AG04449 (cell line): ENCODE results near the gene OCA2.
"Not testable (repeated sequence)": the region's sequence is repeated elsewhere in the genome, so short reads cannot be mapped to it uniquely, and the experiment has no call there.

Experiments
- CTCF ChIA-PET: fragments of 350-600 bp; formaldehyde crosslinking; extraction: SDS; loops from one replicate; lab custom pipeline; 2021; ENCODE audit warnings: antibody characterized with exemption; lab: Yijun Ruan, JAX
- POLR2A ChIA-PET: fragments of 400-600, 350-600 bp; formaldehyde crosslinking; extraction: SDS; loops from one replicate; lab custom pipeline; 2020; ENCODE audit warnings: antibody characterized with exemption, inconsistent platforms; lab: Yijun Ruan, JAX
- DNase-seq: peaks from one replicate; pipeline ENCODE4 v3.0.0-alpha.2; 2010; ENCODE audit warnings: low read depth, low spot score
- H3K4me3 ChIP-seq: 2 replicates; pipeline ENCODE4 v1.5.1; 2011; ENCODE audit warnings: low read depth, mild to moderate bottlenecking, control low read depth, low read length
- TF ChIP-seq, protein P1 (sequence below): IDR thresholded peaks from one replicate; pipeline ENCODE4 v1.5.1; 2011; ENCODE audit warnings: mild to moderate bottlenecking, moderate library complexity, low read length, control low read depth, inconsistent platforms; ENCODE audit not compliant: insufficient read depth; ENCODE audit errors: missing control alignments

Gene OCA2

DNA sequence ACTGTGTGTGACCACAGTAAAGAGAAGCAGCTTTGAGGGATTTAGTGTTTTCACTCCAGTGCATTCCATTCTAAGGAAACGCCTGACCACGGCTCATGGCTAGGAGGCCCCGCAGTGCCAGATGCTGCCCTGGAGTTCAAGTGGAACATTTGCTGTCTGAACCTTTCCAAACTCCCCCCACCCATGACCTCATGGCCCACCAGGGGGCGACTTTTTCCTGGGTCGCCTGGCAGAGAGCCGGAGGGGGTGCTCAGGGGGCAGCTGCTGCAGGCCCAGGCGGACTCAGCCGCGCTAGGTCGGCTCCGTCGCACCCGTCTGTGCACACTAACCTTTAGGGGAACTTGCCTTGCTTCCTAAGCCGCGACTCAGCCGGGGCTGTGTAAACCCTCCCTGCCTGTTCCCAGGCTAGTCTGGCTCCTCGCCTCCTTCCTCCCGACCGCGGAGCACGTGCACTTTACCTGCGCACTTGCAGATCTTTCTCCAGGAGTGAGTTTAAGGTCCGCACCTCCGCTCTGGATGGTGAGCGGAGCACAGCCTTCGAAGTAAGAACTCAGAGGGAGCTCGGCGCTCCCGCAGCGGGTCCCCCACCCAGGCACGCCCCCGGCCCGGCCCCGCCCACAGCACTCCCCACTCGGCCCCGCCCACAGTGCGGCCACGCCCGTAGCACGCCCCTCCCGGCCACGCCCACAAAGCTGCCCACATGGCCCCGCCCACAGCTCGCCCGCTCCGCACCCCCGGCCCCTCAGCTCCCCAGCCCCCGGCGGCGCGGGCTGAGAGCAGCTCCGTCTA, at the start of gene OCA2:
TSS of gene OCA2 (minus strand) at position 550 of the 789 bp plus-strand sequence. CDS start 17,441 bp downstream, outside the sequence.
- TF ChIP-seq, protein P1, sequence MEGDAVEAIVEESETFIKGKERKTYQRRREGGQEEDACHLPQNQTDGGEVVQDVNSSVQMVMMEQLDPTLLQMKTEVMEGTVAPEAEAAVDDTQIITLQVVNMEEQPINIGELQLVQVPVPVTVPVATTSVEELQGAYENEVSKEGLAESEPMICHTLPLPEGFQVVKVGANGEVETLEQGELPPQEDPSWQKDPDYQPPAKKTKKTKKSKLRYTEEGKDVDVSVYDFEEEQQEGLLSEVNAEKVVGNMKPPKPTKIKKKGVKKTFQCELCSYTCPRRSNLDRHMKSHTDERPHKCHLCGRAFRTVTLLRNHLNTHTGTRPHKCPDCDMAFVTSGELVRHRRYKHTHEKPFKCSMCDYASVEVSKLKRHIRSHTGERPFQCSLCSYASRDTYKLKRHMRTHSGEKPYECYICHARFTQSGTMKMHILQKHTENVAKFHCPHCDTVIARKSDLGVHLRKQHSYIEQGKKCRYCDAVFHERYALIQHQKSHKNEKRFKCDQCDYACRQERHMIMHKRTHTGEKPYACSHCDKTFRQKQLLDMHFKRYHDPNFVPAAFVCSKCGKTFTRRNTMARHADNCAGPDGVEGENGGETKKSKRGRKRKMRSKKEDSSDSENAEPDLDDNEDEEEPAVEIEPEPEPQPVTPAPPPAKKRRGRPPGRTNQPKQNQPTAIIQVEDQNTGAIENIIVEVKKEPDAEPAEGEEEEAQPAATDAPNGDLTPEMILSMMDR: peak; percentile 29
- H3K4me3 ChIP-seq: peak within 1 kb of the TSS; percentile 30; the same call in 1 of the 2 replicates
- ChIA-PET CTCF (interaction anchor here (0.7 to 2.2 kb wide), 6 partner anchors 12 to 77 kb away, joined by 3 to 7 read pairs (median 4); no protein-coding TSS in a partner anchor), POLR2A (interaction anchor here (0.6 kb wide), 1 partner anchor 16 kb away, joined by 3 read pairs; no protein-coding TSS in a partner anchor)
- DNase-seq: no peak

DNA sequence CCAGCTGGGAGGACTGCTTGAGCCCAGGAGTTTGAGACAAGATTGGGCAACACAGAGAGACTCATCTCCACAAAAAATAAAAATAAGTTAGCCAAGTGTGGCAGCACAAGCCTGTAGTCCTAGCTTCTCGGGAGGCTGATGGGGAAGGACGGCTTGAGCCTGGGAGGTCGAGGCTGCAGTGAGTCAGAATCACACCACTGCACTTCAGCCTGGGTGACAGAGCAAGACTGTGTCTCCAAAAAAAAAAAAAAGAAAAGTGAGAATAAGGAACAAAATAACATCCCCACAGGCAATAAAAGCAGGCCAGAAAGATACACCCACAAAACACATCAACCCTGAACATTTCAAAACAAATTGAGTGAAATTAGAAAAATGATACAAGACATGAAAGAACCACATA, 48.7 kb upstream of the OCA2 start:
- CTCF ChIA-PET: no interaction called here
- H3K4me3 ChIP-seq: no peak overlapping the region
- POLR2A ChIA-PET: no interaction called here

DNA sequence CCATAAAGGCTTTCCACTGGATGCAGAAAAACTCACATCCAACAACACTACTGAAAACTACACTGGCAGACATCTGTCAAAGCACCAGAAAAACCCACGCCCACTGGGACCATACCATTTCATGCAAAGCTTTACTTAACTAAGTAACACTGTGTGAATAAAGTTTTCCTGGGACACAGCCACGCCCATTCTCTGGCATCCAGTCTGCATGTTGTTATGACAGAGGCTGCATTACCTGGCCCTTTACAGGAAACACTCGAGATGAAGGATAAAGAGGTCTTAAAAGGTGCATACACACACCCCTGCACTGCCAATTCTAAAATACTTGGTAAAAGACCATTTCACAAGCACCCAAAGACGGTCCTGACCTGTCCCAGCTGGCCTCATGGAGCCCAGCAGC, 46.3 kb upstream of the OCA2 start:
- DNase-seq, POLR2A ChIA-PET, H3K4me3 ChIP-seq: not testable (repeated sequence)
- CTCF ChIA-PET: interaction anchor here (1.4 kb wide), 1 partner anchor 19 kb away, joined by 5 read pairs; no protein-coding TSS in a partner anchor

More for the DNA sequence above, 48.7 kb upstream of the OCA2 start:
- DNase-seq: no peak
- TF ChIP-seq, protein P1: no peak

DNA sequence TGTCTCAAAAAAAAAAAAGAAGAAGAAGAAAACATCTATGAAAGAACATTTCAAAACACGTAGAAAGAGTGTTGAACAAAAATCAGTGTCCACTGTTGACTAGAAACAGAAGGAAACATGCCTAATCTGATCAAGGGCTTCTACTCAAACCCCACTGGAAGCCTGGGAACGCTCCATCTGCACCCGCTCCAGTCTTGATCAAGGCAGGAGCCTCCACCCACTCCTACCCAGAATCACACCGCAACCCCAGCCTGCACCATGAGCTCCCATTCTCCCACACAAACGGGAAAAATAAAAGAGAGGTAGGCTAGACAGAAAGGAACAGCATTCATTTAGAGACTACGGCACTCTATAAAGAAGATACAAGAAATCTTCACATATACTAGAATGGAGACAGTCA, 40.9 kb upstream of the OCA2 start:
- ChIA-PET POLR2A (no interaction called here), CTCF (interaction anchor here (1.1 to 9.5 kb wide), 2 partner anchors 16 to 22 kb away, joined by 3 to 72 read pairs; no protein-coding TSS in a partner anchor)
- H3K4me3 ChIP-seq: no peak overlapping the region
- TF ChIP-seq, protein P1: no peak
- no peak for DNase-seq

DNA sequence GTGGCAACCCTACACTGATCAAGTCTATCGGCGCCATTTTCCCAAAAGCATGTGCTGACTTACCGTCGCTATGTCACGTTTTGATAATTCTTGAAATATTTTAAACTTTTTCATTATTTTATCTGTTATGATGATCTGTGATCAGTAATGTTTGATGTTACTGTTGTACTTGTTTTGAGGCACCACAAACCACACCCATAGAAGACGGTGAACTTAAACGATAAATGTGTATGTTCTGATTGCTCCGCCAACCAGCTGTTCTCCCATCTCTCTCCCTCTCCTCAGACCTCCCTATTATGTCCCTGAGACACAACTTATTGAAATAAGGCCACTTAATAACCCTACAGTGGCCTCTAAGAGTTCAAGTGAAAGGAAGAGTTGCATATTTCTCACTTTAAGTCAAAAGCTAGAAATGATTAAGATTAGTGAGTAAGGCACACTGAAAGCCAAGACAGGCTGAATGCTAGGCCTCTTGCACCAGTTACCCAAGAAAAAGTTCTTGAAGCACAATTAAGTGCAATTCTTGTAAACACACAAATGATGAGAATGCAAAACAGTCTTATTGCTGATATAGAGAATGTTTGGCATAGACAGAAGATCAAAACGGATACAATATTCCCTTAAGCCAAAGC, 38.4 kb upstream of the OCA2 start:
- POLR2A ChIA-PET: interaction anchor here (0.6 kb wide), 1 partner anchor 877 kb away, joined by 5 read pairs; no protein-coding TSS in a partner anchor
- not testable (repeated sequence) for DNase-seq, H3K4me3 ChIP-seq
- CTCF ChIA-PET: interaction anchor here (9.5 kb wide), 1 partner anchor 13 kb away, joined by 72 read pairs; no protein-coding TSS in a partner anchor

DNA sequence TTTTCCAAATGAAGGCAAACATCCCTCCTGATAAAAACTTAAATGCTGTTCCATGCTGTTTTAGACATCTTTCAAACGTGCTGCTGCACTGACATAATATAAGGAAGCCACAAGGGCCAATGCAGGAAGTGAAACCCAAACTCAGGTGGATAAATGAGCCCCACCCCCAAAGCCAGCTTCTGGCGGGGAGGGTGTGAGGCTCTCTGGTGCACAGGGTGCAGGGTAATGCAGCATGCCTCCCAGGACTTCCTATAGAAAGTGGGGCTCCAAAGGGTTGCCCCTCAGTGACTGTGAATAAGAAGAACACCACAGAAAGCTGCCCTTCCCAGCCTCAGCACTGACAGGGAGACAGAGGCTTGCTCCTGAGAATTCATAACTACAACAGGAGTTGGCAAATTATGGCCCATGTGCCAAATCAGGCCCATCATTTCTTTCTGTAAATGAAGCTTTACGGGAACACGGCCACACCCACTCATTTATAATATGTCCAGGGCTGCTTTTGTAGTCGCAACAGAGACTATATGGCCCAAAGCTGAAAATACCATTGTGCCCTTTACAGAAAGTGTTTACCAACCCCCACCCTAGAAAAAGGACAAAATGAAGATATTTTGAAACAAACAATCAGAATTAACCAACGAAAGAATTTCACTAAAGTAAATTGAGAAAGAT, 37.3 kb upstream of the OCA2 start:
- H3K4me3 ChIP-seq, POLR2A ChIA-PET, DNase-seq: not testable (repeated sequence)
- CTCF ChIA-PET: interaction anchor here (9.5 kb wide), 1 partner anchor 12 kb away, joined by 72 read pairs; no protein-coding TSS in a partner anchor

DNA sequence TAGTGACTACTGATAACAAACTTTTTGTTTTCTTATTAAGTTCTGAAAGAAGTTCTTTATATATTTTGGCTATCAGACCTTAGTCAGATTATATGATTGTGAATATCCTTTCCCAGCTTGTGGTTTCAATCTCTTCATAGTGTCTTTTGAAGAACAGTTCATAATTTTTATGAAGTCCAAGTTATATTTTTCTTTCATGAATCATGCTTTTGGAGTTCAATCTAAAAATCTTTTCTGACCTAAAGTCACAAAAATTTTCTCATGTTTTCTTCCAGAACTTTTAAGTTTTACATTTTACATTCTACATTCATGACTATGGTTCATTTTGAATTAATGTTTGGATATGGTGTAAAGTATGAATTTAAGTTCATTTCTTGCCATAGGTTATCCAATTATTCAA, 34.2 kb upstream of the OCA2 start:
- TF ChIP-seq, protein P1: no peak
- no peak for DNase-seq
- no peak overlapping the region for H3K4me3 ChIP-seq
- ChIA-PET POLR2A (interaction anchor here (0.5 kb wide), 1 partner anchor 10 kb away, joined by 3 read pairs; no protein-coding TSS in a partner anchor), CTCF (interaction anchor here (9.5 kb wide), 1 partner anchor 9 kb away, joined by 72 read pairs; no protein-coding TSS in a partner anchor)
